OCI-LY1 (cell line): Measurements from ENCODE around the gene MGST2.

Source experiments
- H2AFZ ChIP-seq: fragments of 200-600 bp; sonication (generic), shearing (Covaris generic); 2 replicates; pipeline ENCODE4 v1.6.0; 2014; ENCODE audit warnings: antibody characterized with exemption, mild to moderate bottlenecking, low read length
- H3F3A ChIP-seq: fragments of 200-600 bp; sonication (generic), shearing (Covaris generic); 2 replicates; pipeline ENCODE4 v1.6.0; 2014; ENCODE audit warnings: mild to moderate bottlenecking, antibody characterized with exemption, low read length, moderate library complexity; ENCODE audit not compliant: insufficient read depth
- H3K27ac ChIP-seq: fragments of 200-600 bp; sonication (generic); 2 replicates; pipeline ENCODE4 v1.5.1; 2014; ENCODE audit warnings: low read length, mixed run types, mild to moderate bottlenecking, low read depth; ENCODE audit not compliant: poor library complexity, severe bottlenecking
- H3K27me3 ChIP-seq: fragments of 200-600 bp; sonication (generic); 2 replicates; pipeline ENCODE4 v1.6.0; 2014; ENCODE audit warnings: antibody characterized with exemption, mild to moderate bottlenecking, low read length, moderate library complexity; ENCODE audit not compliant: insufficient read depth
- H3K36me3 ChIP-seq: fragments of 200-600 bp; sonication (generic); 2 replicates; pipeline ENCODE4 v1.6.1; 2014; ENCODE audit warnings: mild to moderate bottlenecking, antibody characterized with exemption, low read length, moderate library complexity, mixed read lengths; ENCODE audit not compliant: insufficient read depth
- H3K4me1 ChIP-seq: fragments of 200-600 bp; sonication (generic); 2 replicates; pipeline ENCODE4 v1.5.1; 2014; ENCODE audit warnings: mild to moderate bottlenecking, low read length, moderate library complexity; ENCODE audit not compliant: insufficient read depth, severe bottlenecking
- H3K4me2 ChIP-seq: fragments of 200-600 bp; sonication (generic), shearing (Covaris generic); 2 replicates; pipeline ENCODE4 v1.6.1; 2014; ENCODE audit warnings: low read length
- H3K4me3 ChIP-seq: fragments of 200-600 bp; sonication (generic); 2 replicates; pipeline ENCODE4 v1.5.1; 2014; ENCODE audit warnings: low read length, low read depth, mild to moderate bottlenecking, mixed read lengths; ENCODE audit not compliant: poor library complexity, severe bottlenecking
- H3K79me2 ChIP-seq: fragments of 200-600 bp; shearing (Covaris generic); 2 replicates; pipeline ENCODE4 v1.6.1; 2016; ENCODE audit warnings: mixed run types, low read length, mixed read lengths; ENCODE audit not compliant: insufficient read depth
- H3K9ac ChIP-seq: fragments of 200-600 bp; sonication (generic), shearing (Covaris generic); 2 replicates; pipeline ENCODE4 v1.6.1; 2014; ENCODE audit warnings: mild to moderate bottlenecking, low read length, mixed read lengths
- H3K9me2 ChIP-seq: fragments of 200-600 bp; sonication (generic), shearing (Covaris generic); 2 replicates; pipeline ENCODE4 v1.6.1; 2014; ENCODE audit warnings: low read depth, mild to moderate bottlenecking, low read length, mixed read lengths
- H3K9me3 ChIP-seq: fragments of 200-600 bp; shearing (Covaris generic); 2 replicates; pipeline ENCODE4 v1.6.1; 2014; ENCODE audit warnings: low read length, mixed read lengths
- H4K20me1 ChIP-seq: fragments of 200-600 bp; sonication (generic), shearing (Covaris generic); 2 replicates; pipeline ENCODE4 v1.6.0; 2016; ENCODE audit warnings: mild to moderate bottlenecking, low read length; ENCODE audit not compliant: insufficient read depth
- EZH2 ChIP-seq: fragments of 200-600 bp; sonication (generic), shearing (Covaris generic); IDR thresholded peaks from 2 replicates; pipeline ENCODE4 v1.8.0; 2017; ENCODE audit warnings: borderline replicate concordance, mixed run types, mild to moderate bottlenecking, antibody characterized with exemption, low read length, moderate library complexity, mixed read lengths
- TF ChIP-seq, protein P1 (sequence below): fragments of 200-600 bp; sonication (generic), shearing (Covaris generic); IDR thresholded peaks from 2 replicates; pipeline ENCODE4 v1.5.1; 2017; ENCODE audit warnings: mild to moderate bottlenecking, antibody characterized with exemption, low read length, moderate library complexity, mixed read lengths

MGST2 gene

DNA sequence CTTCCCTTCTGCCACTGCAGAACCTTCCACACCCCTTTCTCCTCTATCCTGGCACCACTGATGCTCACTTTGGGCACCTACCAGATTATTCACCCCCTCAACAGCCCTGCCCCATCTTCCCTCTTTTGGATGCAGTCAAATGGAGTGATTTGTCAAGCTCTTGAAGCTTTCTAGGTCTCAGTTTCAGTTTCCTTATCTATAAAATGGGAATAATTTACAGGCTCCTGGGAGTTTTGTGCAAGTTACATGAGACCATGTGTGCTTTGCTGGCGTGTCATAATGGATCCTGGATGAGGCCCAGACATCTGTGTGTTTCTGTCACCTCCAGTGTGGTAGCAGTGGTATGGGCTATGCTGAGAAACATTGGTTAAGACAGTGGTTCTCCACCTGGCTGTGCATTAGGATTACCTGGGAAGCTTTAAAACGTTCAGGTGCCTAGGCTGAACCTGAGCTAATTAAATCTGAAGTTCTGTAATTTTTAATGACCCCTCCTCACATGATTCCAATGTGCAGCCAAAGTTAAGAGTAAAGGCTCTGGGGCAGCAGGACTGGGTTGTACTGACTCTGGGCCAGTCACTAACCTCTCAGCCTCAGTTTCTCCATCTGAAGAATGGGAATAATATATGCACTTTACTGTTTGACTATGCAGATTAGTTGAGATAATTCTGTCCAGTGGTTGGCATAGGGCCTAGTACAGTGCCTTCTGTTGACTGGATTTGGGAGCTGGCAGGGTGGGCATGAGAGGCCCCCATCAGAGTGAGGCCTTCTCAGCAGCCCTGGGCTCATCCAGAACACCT is 6.8 kb upstream of the MGST2 start:
- Histone ChIP-seq H3K4me3 (no peak overlapping the region), H3K9me2 (no peaks in the 10 kb centered on the region), H3K79me2 (no peaks in the 10 kb centered on the region), H3F3A (no peaks in the 10 kb centered on the region), H4K20me1 (no peaks in the 10 kb centered on the region), H3K27ac (no peak overlapping the region), H2AFZ (no peak overlapping the region), H3K4me1 (no peaks in the 10 kb centered on the region), H3K9ac (no peak overlapping the region), H3K4me2 (no peak overlapping the region), H3K36me3 (no peaks in the 10 kb centered on the region), H3K27me3 (no peaks in the 10 kb centered on the region), H3K9me3 (no peaks in the 10 kb centered on the region)
- no peak for TF ChIP-seq EZH2
- TF ChIP-seq, protein P1, sequence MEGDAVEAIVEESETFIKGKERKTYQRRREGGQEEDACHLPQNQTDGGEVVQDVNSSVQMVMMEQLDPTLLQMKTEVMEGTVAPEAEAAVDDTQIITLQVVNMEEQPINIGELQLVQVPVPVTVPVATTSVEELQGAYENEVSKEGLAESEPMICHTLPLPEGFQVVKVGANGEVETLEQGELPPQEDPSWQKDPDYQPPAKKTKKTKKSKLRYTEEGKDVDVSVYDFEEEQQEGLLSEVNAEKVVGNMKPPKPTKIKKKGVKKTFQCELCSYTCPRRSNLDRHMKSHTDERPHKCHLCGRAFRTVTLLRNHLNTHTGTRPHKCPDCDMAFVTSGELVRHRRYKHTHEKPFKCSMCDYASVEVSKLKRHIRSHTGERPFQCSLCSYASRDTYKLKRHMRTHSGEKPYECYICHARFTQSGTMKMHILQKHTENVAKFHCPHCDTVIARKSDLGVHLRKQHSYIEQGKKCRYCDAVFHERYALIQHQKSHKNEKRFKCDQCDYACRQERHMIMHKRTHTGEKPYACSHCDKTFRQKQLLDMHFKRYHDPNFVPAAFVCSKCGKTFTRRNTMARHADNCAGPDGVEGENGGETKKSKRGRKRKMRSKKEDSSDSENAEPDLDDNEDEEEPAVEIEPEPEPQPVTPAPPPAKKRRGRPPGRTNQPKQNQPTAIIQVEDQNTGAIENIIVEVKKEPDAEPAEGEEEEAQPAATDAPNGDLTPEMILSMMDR: no peak

DNA sequence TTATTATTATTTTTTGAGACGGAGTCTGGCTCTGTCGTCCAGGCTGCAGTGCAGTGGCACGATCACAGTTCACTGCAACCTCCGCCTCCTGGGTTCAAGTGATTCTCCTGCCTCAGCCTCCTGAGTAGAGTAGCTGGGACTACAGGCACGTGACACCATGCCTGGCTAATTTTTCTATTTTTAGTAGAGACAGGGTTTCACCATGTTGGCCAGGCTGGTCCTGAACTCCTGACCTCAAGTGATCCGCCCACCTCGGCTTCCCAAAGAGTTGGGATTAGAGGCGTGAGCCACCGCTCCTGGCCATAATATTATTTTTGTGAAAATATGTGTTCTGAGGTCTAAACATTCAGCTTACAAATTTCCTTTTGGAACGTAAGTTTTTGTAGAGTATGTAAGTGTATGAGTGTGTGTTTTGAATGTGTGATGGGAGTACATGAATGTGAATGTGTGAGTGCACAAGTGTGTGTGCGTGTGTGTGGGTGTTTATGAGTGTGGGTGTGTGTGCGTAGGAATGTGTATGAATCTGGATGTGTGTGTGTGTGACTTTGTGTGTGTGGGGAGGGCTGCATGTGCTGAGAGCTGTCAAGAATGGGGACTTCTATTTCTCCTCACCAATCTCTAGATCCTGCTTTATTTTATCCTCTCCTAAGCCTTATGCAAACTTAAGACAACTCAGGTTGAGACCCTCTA is 5.7 kb upstream of the MGST2 start:
- Histone ChIP-seq H3F3A (no peaks in the 10 kb centered on the region), H3K9me3 (no peaks in the 10 kb centered on the region), H3K9me2 (no peaks in the 10 kb centered on the region), H3K4me1 (no peaks in the 10 kb centered on the region), H3K9ac (no peak overlapping the region), H3K27me3 (no peaks in the 10 kb centered on the region), H3K4me2 (no peak overlapping the region), H3K79me2 (no peaks in the 10 kb centered on the region), H4K20me1 (no peaks in the 10 kb centered on the region), H3K36me3 (no peaks in the 10 kb centered on the region), H3K27ac (no peak overlapping the region), H3K4me3 (no peak overlapping the region), H2AFZ (no peak overlapping the region)
- TF ChIP-seq, protein P1: no peak
- no peak for TF ChIP-seq EZH2

DNA sequence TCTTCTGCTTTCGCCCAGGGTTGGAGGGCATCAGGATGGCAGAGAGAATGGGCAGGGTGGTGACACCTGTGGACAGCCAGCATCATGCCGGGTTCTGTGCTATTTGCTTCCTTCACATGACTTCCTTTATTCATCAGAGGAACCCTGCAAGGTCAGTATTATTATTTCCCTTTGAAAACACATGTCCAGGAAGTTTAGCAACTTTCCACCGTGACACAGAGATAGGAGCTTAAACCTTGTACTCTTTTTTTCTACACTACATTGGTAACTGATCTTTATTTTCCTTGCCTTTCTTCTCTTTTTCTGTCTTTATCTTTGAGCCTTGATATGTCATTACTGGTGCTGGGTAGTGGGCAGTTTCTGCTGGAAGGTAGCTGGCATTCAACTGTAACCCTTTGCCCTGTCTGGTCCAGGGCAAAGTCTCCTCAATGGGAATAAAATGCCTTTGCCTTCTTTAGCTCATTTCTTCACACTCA is 5.0 kb upstream of the MGST2 start:
- Histone ChIP-seq H2AFZ (no peak overlapping the region), H3K9me3 (no peaks in the 10 kb centered on the region), H4K20me1 (no peaks in the 10 kb centered on the region), H3K9ac (no peak overlapping the region), H3K4me3 (no peak overlapping the region), H3K36me3 (no peaks in the 10 kb centered on the region), H3K4me2 (no peak overlapping the region), H3F3A (no peaks in the 10 kb centered on the region), H3K27ac (no peak overlapping the region), H3K27me3 (no peaks in the 10 kb centered on the region), H3K4me1 (peaks cover 5% of the 10 kb centered on the region), H3K9me2 (no peaks in the 10 kb centered on the region), H3K79me2 (no peaks in the 10 kb centered on the region)
- no peak for TF ChIP-seq EZH2
- TF ChIP-seq, protein P1: no peak
